ENCODE measurements around the gene JUP.

JUP gene

GRCh38 chr17:41725134-41725533 lies 61.4 kb downstream of the JUP start:
- TF ChIP-seq CTCF (IDR thresholded peaks at IDR 0.05; ENCODE audit: low read depth, low read length) = no peak
- no peak overlapping the region for H3K4me3 ChIP-seq (ENCODE audit: low read depth, low read length)

- TF ChIP-seq CTCF (IDR thresholded peaks at IDR 0.05; ENCODE audit: low read depth, low read length) = no peak
- H3K4me3 ChIP-seq (ENCODE audit: low read depth, low read length) = no peak overlapping the region
Observed at GRCh38 chr17:41724476-41725050, 61.9 kb downstream of the JUP start.

GRCh38 chr17:41723801-41724475 lies 62.6 kb downstream of the JUP start:
- H3K4me3 ChIP-seq (ENCODE audit: low read depth, low read length) = no peak overlapping the region
- no peak for TF ChIP-seq CTCF (IDR thresholded peaks at IDR 0.05; ENCODE audit: low read depth, low read length)

- TF ChIP-seq CTCF (IDR thresholded peaks at IDR 0.05; ENCODE audit: low read depth, low read length) = no peak
- no peak overlapping the region for H3K4me3 ChIP-seq (ENCODE audit: low read depth, low read length)
Observed at GRCh38 chr17:41722231-41722630, 64.3 kb downstream of the JUP start.

- TF ChIP-seq CTCF (IDR thresholded peaks at IDR 0.05; ENCODE audit: low read depth, low read length) = no peak
- H3K4me3 ChIP-seq (ENCODE audit: low read depth, low read length) = no peak overlapping the region
Observed at GRCh38 chr17:41718287-41718645, 68.2 kb downstream of the JUP start.

- no peak overlapping the region for H3K4me3 ChIP-seq (ENCODE audit: low read depth, low read length)
- no peak for TF ChIP-seq CTCF (IDR thresholded peaks at IDR 0.05; ENCODE audit: low read depth, low read length)
Observed at GRCh38 chr17:41717408-41718286, 68.9 kb downstream of the JUP start.
